HepG2 (cell line): ENCODE data around the gene ZFYVE28. TPM values are rescaled to one million over a fixed set of nuclear protein-coding genes. Genes with fewer than 3 reads are reported as not detected.
A peak's percentile ranks its signal among the peaks of the same experiment; 100 is the strongest.

Source experiments
- FUBP1 ChIP-seq: sonication (generic); formaldehyde crosslinking; IDR thresholded peaks from 2 replicates; pipeline ENCODE4 v1.5.1; 2020; ENCODE audit warnings: missing genetic modification reagents, mild to moderate bottlenecking, borderline replicate concordance
- GFI1 ChIP-seq: sonication (generic); formaldehyde crosslinking; IDR thresholded peaks from 2 replicates; pipeline ENCODE4 v1.5.0; 2020; ENCODE audit warnings: missing genetic modification reagents, mild to moderate bottlenecking, borderline replicate concordance
- HOMEZ ChIP-seq: IDR thresholded peaks from 2 replicates; pipeline ENCODE4 v1.6.1; 2016; ENCODE audit warnings: low read depth
- JUND ChIP-seq: sonication (generic); formaldehyde crosslinking; IDR thresholded peaks from 2 replicates; pipeline ENCODE4 v1.8.0; 2022; ENCODE audit warnings: mild to moderate bottlenecking, missing genetic modification reagents
- MAZ ChIP-seq, 2 experiments: sonication (generic) in 1 of 2; formaldehyde crosslinking in 1 of 2; IDR thresholded peaks; 2 replicates each; pipeline versions ENCODE4 v1.5.0 to v1.6.1; 2012 to 2020; ENCODE audit warnings: low read depth in 2 of 2, mild to moderate bottlenecking in 2 of 2, borderline replicate concordance in 1 of 2, improper control_type of control experiment in 1 of 2, low read length in 1 of 2, missing genetic modification reagents in 1 of 2, moderate library complexity in 1 of 2
- MXD1 ChIP-seq: sonication (generic); formaldehyde crosslinking; IDR thresholded peaks from 2 replicates; pipeline ENCODE4 v1.4.0; 2020; ENCODE audit warnings: mild to moderate bottlenecking, missing genetic modification reagents
- SYNCRIP ChIP-seq: fragments of 200-400 bp; formaldehyde crosslinking; IDR thresholded peaks from 2 replicates; pipeline ENCODE4 v1.6.1; 2018; ENCODE audit warnings: mild to moderate bottlenecking, low read depth, low read length; ENCODE audit not compliant: insufficient read depth
- TGIF2 ChIP-seq: IDR thresholded peaks from 2 replicates; pipeline ENCODE4 v1.6.1; 2016; ENCODE audit warnings: control low read depth, missing compliant biosample characterization
- TRIM22 ChIP-seq: fragments of 450-650 bp; IDR thresholded peaks from 2 replicates; pipeline ENCODE4 v1.6.1; 2017
- ZFP62 ChIP-seq: sonication (generic); formaldehyde crosslinking; IDR thresholded peaks from 2 replicates; pipeline ENCODE4 v1.4.0; 2020; ENCODE audit warnings: missing genetic modification reagents
- ZMYM3 ChIP-seq: sonication (generic); formaldehyde crosslinking; IDR thresholded peaks from 2 replicates; pipeline ENCODE4 v1.5.1; 2020; ENCODE audit warnings: mild to moderate bottlenecking, missing genetic modification reagents
- ZNF407 ChIP-seq: sonication (generic); formaldehyde crosslinking; IDR thresholded peaks from one replicate; pipeline ENCODE4 v1.5.1; 2020; ENCODE audit warnings: mild to moderate bottlenecking, missing genetic modification reagents; ENCODE audit errors: not compliant biosample characterization
- polyA plus RNA-seq, 8 experiments: library from polyadenylated mRNA; depleted of rRNA in 3 of 8; stranded (reverse) in 7 of 8; unstranded in 1 of 8; fragments of >200 nt; fragmentation: Illumina TruSeq in 4 of 8; extraction: Trizol in 4 of 8; gene quantifications; 2 replicates each; pipeline versions ENCODE4 v1.2.1 to v1.2.3, GENCODE V29; 2011 to 2016; ENCODE audit warnings: low read depth in 4 of 8, missing spikeins in 1 of 8, mixed read lengths in 1 of 8; ENCODE audit not compliant: insufficient read depth in 1 of 8
- total RNA-seq, 5 experiments: library from RNA; depleted of rRNA; stranded (reverse); fragments of >200 nt; fragmentation: Illumina TruSeq; extraction: Trizol; gene quantifications; 2 replicates each; pipeline ENCODE4 v1.2.3, GENCODE V29; 2016; ENCODE audit warnings: low read depth in 1 of 5

The ZFYVE28 gene
- total and polyA plus RNA-seq, 2 of the 13 experiments (the other 11 are each of a cell fraction or from before 2014, with no cell fraction given) = 0.12 to 0.22 TPM

- peak; percentile 50; the same call in 1 of the 2 replicates for TF ChIP-seq MXD1 (CRISPR knock-in tag)
- no peak for TF ChIP-seq ZFP62 (CRISPR knock-in tag)
- peak; percentile 84 for TF ChIP-seq TGIF2 (CRISPR knock-in tag)
- TF ChIP-seq FUBP1 = no peak
- TF ChIP-seq HOMEZ (CRISPR knock-in tag) = peak; percentile 52; the same call in 1 of the 2 replicates
- TF ChIP-seq ZNF407 (CRISPR knock-in tag) = peak; percentile 70
- no peak for TF ChIP-seq ZMYM3
- no peak for TF ChIP-seq TRIM22
- TF ChIP-seq JUND = no peak
- no peak for TF ChIP-seq SYNCRIP
- peak; percentile 70; the same call in 1 of the 2 replicates for TF ChIP-seq MAZ (IDR thresholded peaks at IDR 0.05; ENCODE audit: borderline replicate concordance, low read depth, low read length)
- peak; percentile 79 for TF ChIP-seq MAZ (CRISPR knock-in tag; IDR thresholded peaks at IDR 0.05; ENCODE audit: low read depth)
- no peak for TF ChIP-seq GFI1 (CRISPR knock-in tag)
Observed at GRCh38 chr4:2241410-2242353, 176.8 kb downstream of the ZFYVE28 start, which contains the start of the genes HAUS3 and POLN (continued).
